HepG2 (cell line): ENCODE data around the gene OR5H2. TPM values are rescaled to one million over a fixed set of nuclear protein-coding genes. Genes with fewer than 3 reads are reported as not detected.
A peak's percentile ranks its signal among the peaks of the same experiment; 100 is the strongest.

ENCODE experiments used
- ATAC-seq: fragments of 200-7000 bp; cut with Tn5 transposase; 3 replicates; pipeline ENCODE4 v1.9.1; 2020; ENCODE audit warnings: mild to moderate bottlenecking, moderate library complexity
- BruUV-seq: library from RNA; stranded (reverse); fragments of 400-500 nt; replicated peaks from 2 replicates; lab custom pipeline; 2021; lab: Mats Ljungman, UMichigan
- CTCF ChIA-PET: fragments of 300-600 bp; formaldehyde crosslinking; extraction: SDS; loops from one replicate; lab custom pipeline; 2021; ENCODE audit warnings: low total read pairs, inconsistent platforms, low intra/inter-chr PET ratio; lab: Yijun Ruan, JAX
- POLR2A ChIA-PET: fragments of 350-600 bp; sonication (Branson Sonifier 250); formaldehyde crosslinking; loops from one replicate; lab custom pipeline; 2020; ENCODE audit warnings: antibody characterized with exemption, inconsistent platforms; lab: Yijun Ruan, JAX
- DNase-seq: peaks from one replicate; pipeline ENCODE4 v3.0.0-alpha.2; 2015; ENCODE audit warnings: low spot score
- FAIRE-seq: peaks from 3 replicates; lab custom pipeline; 2011; peaks lifted over from hg19 to GRCh38; lab: Jason Lieb, UNC
- H2AFZ ChIP-seq: one replicate; pipeline ENCODE4 v1.6.1; 2011; ENCODE audit warnings: low read length, inconsistent platforms
- H3K27ac ChIP-seq: fragments of 300-600 bp; 3 replicates; pipeline ENCODE4 v1.8.0; 2011; ENCODE audit warnings: mixed run types, mild to moderate bottlenecking, mixed read lengths, low read length, inconsistent platforms; ENCODE audit not compliant: insufficient read depth; ENCODE audit errors: extremely low read length
- H3K27me3 ChIP-seq, 2 experiments: fragments of 200-600 bp in 1 of 2; 2 replicates in 1 of 2; 3 replicates in 1 of 2; pipeline versions ENCODE4 v1.6.0 to v1.8.0; 2011; ENCODE audit warnings: low read length in 2 of 2, mild to moderate bottlenecking in 2 of 2, moderate library complexity in 2 of 2, inconsistent platforms in 1 of 2; ENCODE audit not compliant: insufficient read depth in 2 of 2, control insufficient read depth in 1 of 2
- H3K36me3 ChIP-seq, 2 experiments: fragments of 200-600 bp in 1 of 2; replicated peaks in 1 of 2; 2 replicates in 1 of 2; 3 replicates in 1 of 2; pipeline versions ENCODE4 v1.5.1 to v1.8.0; 2011; ENCODE audit warnings: low read length in 2 of 2, inconsistent platforms in 1 of 2; ENCODE audit not compliant: insufficient read depth in 2 of 2, control insufficient read depth in 1 of 2
- H3K4me1 ChIP-seq: 2 replicates; pipeline ENCODE4 v1.5.1; 2012; ENCODE audit warnings: low read length, inconsistent platforms; ENCODE audit not compliant: insufficient read depth
- H3K4me2 ChIP-seq: 2 replicates; pipeline ENCODE4 v1.6.0; 2011; ENCODE audit warnings: low read depth, low read length, inconsistent platforms
- H3K4me3 ChIP-seq, 3 experiments: fragments of 200-600 bp in 1 of 3; sonication (generic), shearing (Covaris generic) in 1 of 3; replicated peaks in 1 of 3; 2 replicates each; pipeline ENCODE4 v1.5.1; 2011 to 2016; ENCODE audit warnings: low read length in 3 of 3, inconsistent platforms in 2 of 3, low read depth in 2 of 3, mild to moderate bottlenecking in 2 of 3, control low read depth in 1 of 3, mixed read lengths in 1 of 3; ENCODE audit not compliant: insufficient read depth in 1 of 3
- H3K79me2 ChIP-seq: one replicate; pipeline ENCODE4 v1.6.1; 2011; ENCODE audit warnings: low read length, inconsistent platforms; ENCODE audit not compliant: insufficient read depth
- H3K9ac ChIP-seq: 2 replicates; pipeline ENCODE4 v1.6.0; 2011; ENCODE audit warnings: mild to moderate bottlenecking, low read depth, low read length, inconsistent platforms; ENCODE audit not compliant: insufficient read depth
- H3K9me3 ChIP-seq: 2 replicates; pipeline ENCODE4 v1.5.1; 2012; ENCODE audit warnings: mild to moderate bottlenecking, low read length
- H4K20me1 ChIP-seq: 2 replicates; pipeline ENCODE4 v1.6.0; 2011; ENCODE audit warnings: inconsistent platforms, mild to moderate bottlenecking, low read length, moderate library complexity; ENCODE audit not compliant: insufficient read depth
- CBFB ChIP-seq: sonication (generic); formaldehyde crosslinking; IDR thresholded peaks from 2 replicates; pipeline ENCODE4 v1.4.0; 2020; ENCODE audit warnings: missing genetic modification reagents
- DPF2 ChIP-seq: sonication (generic); formaldehyde crosslinking; IDR thresholded peaks from 2 replicates; pipeline ENCODE4 v1.4.0; 2020; ENCODE audit warnings: mild to moderate bottlenecking, low read depth, missing genetic modification reagents, borderline replicate concordance
- GLI4 ChIP-seq: sonication (generic); formaldehyde crosslinking; IDR thresholded peaks from 2 replicates; pipeline ENCODE4 v1.5.1; 2020; ENCODE audit warnings: missing genetic modification reagents, mild to moderate bottlenecking, moderate library complexity, borderline replicate concordance
- KLF11 ChIP-seq: IDR thresholded peaks from 2 replicates; pipeline ENCODE4 v1.6.1; 2016; ENCODE audit warnings: missing compliant biosample characterization
- NR0B2 ChIP-seq: sonication (generic); formaldehyde crosslinking; IDR thresholded peaks from 2 replicates; pipeline ENCODE4 v1.4.0; 2020; ENCODE audit warnings: mild to moderate bottlenecking, missing genetic modification reagents
- PHF20 ChIP-seq: sonication (generic); formaldehyde crosslinking; IDR thresholded peaks from 2 replicates; pipeline ENCODE4 v1.5.0; 2020; ENCODE audit warnings: mild to moderate bottlenecking, missing genetic modification reagents
- PLRG1 ChIP-seq: fragments of 450-650 bp; conservative IDR thresholded peaks from 2 replicates; pipeline ENCODE4 v1.6.1; 2016
- ZNF614 ChIP-seq: IDR thresholded peaks from 2 replicates; pipeline ENCODE4 v1.6.1; 2018; ENCODE audit warnings: missing biosample characterization, missing genetic modification reagents, inconsistent platforms, borderline replicate concordance
- ZNF644 ChIP-seq: IDR thresholded peaks from 2 replicates; pipeline ENCODE4 v1.6.1; 2016; ENCODE audit warnings: low read depth
- WGBS: methylation state at CpG from one replicate; pipeline ENCODE4 v1.1.6; 2017; ENCODE audit warnings: low lambda C conversion rate; 5-methylcytosine and 5-hydroxymethylcytosine counted together
- in situ Hi-C: cut with HindIII; loops from 2 replicates; pipeline ENCODE4 v1.10.0; 2017; ENCODE audit warnings: low pct_unique_long_range_greater_than_20kb; ENCODE audit not compliant: extremely low pct_ligation_motif_present
- intact Hi-C: fragments of 100-400 bp; cut with micrococcal nuclease; formaldehyde crosslinking; loops from one replicate; pipeline ENCODE4 v1.10.0; 2022; ENCODE audit not compliant: unreplicated experiment
- polyA plus RNA-seq, 8 experiments: library from polyadenylated mRNA; depleted of rRNA in 3 of 8; stranded (reverse) in 7 of 8; unstranded in 1 of 8; fragments of >200 nt; fragmentation: Illumina TruSeq in 4 of 8; extraction: Trizol in 4 of 8; gene quantifications; 2 replicates each; pipeline versions ENCODE4 v1.2.1 to v1.2.3, GENCODE V29; 2011 to 2016; ENCODE audit warnings: low read depth in 4 of 8, missing spikeins in 1 of 8, mixed read lengths in 1 of 8; ENCODE audit not compliant: insufficient read depth in 1 of 8
- total RNA-seq, 5 experiments: library from RNA; depleted of rRNA; stranded (reverse); fragments of >200 nt; fragmentation: Illumina TruSeq; extraction: Trizol; gene quantifications; 2 replicates each; pipeline ENCODE4 v1.2.3, GENCODE V29; 2016; ENCODE audit warnings: low read depth in 1 of 5
- TF ChIP-seq, protein P1 (sequence below): sonication (generic); formaldehyde crosslinking; IDR thresholded peaks from 2 replicates; pipeline ENCODE4 v1.4.0; 2020; ENCODE audit warnings: missing genetic modification reagents
- TF ChIP-seq, protein P2 (sequence below): IDR thresholded peaks from 2 replicates; pipeline ENCODE4 v1.6.1; 2012; ENCODE audit warnings: inconsistent platforms
- TF ChIP-seq, protein P3 (sequence below): sonication (generic); formaldehyde crosslinking; IDR thresholded peaks from 2 replicates; pipeline ENCODE4 v1.5.0; 2020; ENCODE audit warnings: mild to moderate bottlenecking, missing genetic modification reagents

The OR5H2 gene
- total and polyA plus RNA-seq, 2 of the 13 experiments (the other 11 are each of a cell fraction or from before 2014, with no cell fraction given): not detected

DNA sequence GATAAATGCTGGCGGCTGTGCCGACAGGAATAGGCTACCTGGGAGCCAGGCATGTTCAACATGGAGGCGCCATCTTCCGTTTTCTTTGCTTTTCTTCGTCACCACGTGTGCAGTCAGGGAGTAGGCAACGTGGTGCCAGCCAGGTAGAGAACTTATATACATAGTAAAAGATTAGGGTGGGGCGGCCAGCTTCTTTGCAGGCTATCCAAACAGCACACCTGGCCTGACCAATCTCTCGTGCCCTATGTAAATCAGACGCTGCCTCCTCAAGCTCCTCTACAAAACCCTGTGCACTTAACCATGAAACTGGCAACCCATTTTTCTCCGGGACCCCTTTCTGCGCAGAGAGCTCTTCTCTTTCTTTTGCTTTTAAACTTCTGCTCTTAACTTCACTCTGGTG, 42.8 kb downstream of the OR5H2 start:
- intact Hi-C loops: loop anchor here (10.0 kb wide), 1 partner anchor 530 kb away; no protein-coding TSS in a partner anchor

DNA sequence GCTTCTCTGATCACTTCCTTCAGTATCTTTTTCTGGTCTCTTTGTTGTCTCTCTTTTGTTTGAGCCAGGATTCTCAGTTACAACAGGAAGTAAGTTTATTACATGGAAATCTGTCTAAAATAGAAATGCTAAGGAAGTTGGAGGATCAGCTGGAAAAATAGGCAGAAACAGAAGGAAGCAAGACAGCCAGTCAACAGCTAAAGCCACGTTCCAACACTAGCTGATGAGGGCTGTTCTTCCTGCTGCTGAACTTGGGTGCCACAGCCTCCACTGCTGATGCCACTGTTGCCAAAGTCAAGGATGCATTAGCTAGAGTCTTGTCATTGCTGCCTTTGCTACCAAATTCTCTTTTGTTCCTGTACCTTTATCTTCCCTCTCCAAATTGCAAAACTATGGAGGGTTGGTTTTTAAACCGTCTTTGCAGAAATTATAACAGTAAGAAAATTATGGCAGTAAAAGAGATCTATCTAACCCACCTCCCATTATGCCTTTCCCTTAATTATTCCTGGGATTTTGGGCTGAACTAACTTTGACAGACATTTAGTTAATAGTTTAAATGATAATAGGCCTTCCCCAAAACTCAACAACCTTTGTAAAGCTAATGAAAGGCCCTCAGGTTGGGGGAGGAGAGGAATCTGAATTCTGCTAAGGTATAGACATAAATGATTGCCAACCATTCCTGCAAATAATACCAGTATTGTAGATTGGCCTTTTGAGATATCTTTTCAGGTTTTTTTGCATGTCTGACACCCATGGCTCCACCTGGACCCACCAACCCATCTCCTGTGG, 44.0 kb downstream of the OR5H2 start:
- no peak for DNase-seq
- ChIA-PET POLR2A (no interaction called here), CTCF (no interaction called here)
- Histone ChIP-seq H3K36me3 (no peaks in the 10 kb centered on the region), H3K27me3 (no peaks in the 10 kb centered on the region), H3K9me3 (no peaks in the 10 kb centered on the region), H3K4me1 (peaks cover 24% of the 10 kb centered on the region), H2AFZ (no peak overlapping the region), H3K27ac (no peak overlapping the region), H3K4me2 (no peak overlapping the region), H3K4me3 (no peak overlapping the region), H4K20me1 (no peaks in the 10 kb centered on the region), H3K79me2 (no peaks in the 10 kb centered on the region), H3K9ac (no peak overlapping the region)
- no TSS peak for BruUV-seq
- TF ChIP-seq NR0B2 (no peak), PHF20 (CRISPR knock-in tag) (no peak), KLF11 (CRISPR knock-in tag) (no peak), CBFB (no peak), GLI4 (CRISPR knock-in tag) (no peak), PLRG1 (no peak)
- TF ChIP-seq, protein P1, sequence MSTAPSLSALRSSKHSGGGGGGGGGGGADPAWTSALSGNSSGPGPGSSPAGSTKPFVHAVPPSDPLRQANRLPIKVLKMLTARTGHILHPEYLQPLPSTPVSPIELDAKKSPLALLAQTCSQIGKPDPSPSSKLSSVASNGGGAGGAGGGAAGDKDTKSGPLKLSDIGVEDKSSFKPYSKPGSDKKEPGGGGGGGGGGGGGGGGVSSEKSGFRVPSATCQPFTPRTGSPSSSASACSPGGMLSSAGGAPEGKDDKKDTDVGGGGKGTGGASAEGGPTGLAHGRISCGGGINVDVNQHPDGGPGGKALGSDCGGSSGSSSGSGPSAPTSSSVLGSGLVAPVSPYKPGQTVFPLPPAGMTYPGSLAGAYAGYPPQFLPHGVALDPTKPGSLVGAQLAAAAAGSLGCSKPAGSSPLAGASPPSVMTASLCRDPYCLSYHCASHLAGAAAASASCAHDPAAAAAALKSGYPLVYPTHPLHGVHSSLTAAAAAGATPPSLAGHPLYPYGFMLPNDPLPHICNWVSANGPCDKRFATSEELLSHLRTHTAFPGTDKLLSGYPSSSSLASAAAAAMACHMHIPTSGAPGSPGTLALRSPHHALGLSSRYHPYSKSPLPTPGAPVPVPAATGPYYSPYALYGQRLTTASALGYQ (CRISPR knock-in tag): no peak
- in situ Hi-C loops: loop anchor here (5.0 to 25.0 kb wide), 2 partner anchors 289 to 539 kb away; partner anchors contain the start of gene GABRR3
- FAIRE-seq: no peak
- intact Hi-C loops: loop anchor here (10.0 kb wide), 1 partner anchor 531 kb away; no protein-coding TSS in a partner anchor
- ATAC-seq: no peak
- WGBS: 21% methylated on average over 2 of the region's 2 CpGs

More for the DNA sequence above, 42.8 kb downstream of the OR5H2 start:
- Histone ChIP-seq H3K4me3 (no peak overlapping the region), H4K20me1 (no peaks in the 10 kb centered on the region), H3K27ac (no peak overlapping the region), H3K9me3 (no peaks in the 10 kb centered on the region), H3K9ac (no peak overlapping the region), H3K27me3 (no peaks in the 10 kb centered on the region), H3K79me2 (no peaks in the 10 kb centered on the region), H2AFZ (no peak overlapping the region), H3K4me2 (peak overlapping the region; percentile 52), H3K4me1 (peaks cover 24% of the 10 kb centered on the region), H3K36me3 (no peaks in the 10 kb centered on the region)
- 38% methylated on average over 12 of the region's 12 CpGs for WGBS
- no peak for ATAC-seq
- TF ChIP-seq ZNF644: 0 out of 2 replicates have a peak, but pooled peaks have one; percentile 13
- TF ChIP-seq, protein P2, sequence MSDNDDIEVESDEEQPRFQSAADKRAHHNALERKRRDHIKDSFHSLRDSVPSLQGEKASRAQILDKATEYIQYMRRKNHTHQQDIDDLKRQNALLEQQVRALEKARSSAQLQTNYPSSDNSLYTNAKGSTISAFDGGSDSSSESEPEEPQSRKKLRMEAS: 0 out of 2 replicates have a peak, but pooled peaks have one; percentile 31
- TF ChIP-seq ZNF614 (CRISPR knock-in tag): no peak
- TF ChIP-seq, protein P3, sequence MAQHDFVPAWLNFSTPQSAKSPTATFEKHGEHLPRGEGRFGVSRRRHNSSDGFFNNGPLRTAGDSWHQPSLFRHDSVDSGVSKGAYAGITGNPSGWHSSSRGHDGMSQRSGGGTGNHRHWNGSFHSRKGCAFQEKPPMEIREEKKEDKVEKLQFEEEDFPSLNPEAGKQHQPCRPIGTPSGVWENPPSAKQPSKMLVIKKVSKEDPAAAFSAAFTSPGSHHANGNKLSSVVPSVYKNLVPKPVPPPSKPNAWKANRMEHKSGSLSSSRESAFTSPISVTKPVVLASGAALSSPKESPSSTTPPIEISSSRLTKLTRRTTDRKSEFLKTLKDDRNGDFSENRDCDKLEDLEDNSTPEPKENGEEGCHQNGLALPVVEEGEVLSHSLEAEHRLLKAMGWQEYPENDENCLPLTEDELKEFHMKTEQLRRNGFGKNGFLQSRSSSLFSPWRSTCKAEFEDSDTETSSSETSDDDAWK (CRISPR knock-in tag): no peak
- TF ChIP-seq DPF2 (CRISPR knock-in tag): no peak
- DNase-seq: no peak
- no TSS peak for BruUV-seq
- FAIRE-seq: no peak
- ChIA-PET CTCF (no interaction called here), POLR2A (no interaction called here)
- in situ Hi-C loops: loop anchor here (5.0 to 25.0 kb wide), 2 partner anchors 288 to 538 kb away; partner anchors contain the start of gene GABRR3
